ENCODE measurements around the gene TMTC2. TPM values are rescaled to one million over a fixed set of nuclear protein-coding genes. Genes with fewer than 3 reads are reported as not detected.
A peak's percentile ranks its signal among the peaks of the same experiment; 100 is the strongest.
"Not testable (repeated sequence)": the region's sequence is repeated elsewhere in the genome, so short reads cannot be mapped to it uniquely, and the experiment has no call there.

The TMTC2 gene
- total RNA-seq, 1 experiment from 2014 or later = 0.58 TPM

GRCh38 chr12:82765971-82766705 is 79.4 kb downstream of the TMTC2 start:
- DNase-seq (ENCODE audit: low spot score) = no peak

GRCh38 chr12:82774666-82775065 is 88.0 kb downstream of the TMTC2 start:
- in situ Hi-C loops (cut with HindIII; ENCODE audit: low sequenced_read_pairs) = no loop called here
- no peak for DNase-seq (ENCODE audit: low spot score)

More at GRCh38 chr12:82765971-82766705, 79.4 kb downstream of the TMTC2 start:
- in situ Hi-C loops (cut with HindIII; ENCODE audit: low sequenced_read_pairs) = no loop called here

DNA sequence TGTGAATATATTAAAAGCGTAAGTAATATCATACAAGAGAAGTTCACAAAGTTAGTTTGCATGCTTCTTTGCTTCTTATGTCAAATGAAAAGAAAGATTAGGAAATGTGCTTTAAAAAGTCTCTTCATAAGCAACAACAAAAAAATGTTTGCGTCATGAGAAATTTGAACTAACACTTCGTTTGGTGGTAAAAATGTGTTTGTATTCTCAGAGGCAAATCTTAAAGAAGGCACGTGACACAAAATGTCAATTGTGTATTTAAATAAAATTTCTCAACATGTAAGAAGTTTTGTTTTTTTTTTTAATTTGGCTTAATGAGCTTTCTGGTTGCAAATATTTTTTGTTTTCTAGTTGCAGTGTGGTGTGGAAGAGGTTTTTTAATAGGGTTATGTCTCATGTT is 93.8 kb downstream of the TMTC2 start:
- DNase-seq (ENCODE audit: low spot score) = no peak
- in situ Hi-C loops (cut with HindIII; ENCODE audit: low sequenced_read_pairs) = no loop called here

DNA sequence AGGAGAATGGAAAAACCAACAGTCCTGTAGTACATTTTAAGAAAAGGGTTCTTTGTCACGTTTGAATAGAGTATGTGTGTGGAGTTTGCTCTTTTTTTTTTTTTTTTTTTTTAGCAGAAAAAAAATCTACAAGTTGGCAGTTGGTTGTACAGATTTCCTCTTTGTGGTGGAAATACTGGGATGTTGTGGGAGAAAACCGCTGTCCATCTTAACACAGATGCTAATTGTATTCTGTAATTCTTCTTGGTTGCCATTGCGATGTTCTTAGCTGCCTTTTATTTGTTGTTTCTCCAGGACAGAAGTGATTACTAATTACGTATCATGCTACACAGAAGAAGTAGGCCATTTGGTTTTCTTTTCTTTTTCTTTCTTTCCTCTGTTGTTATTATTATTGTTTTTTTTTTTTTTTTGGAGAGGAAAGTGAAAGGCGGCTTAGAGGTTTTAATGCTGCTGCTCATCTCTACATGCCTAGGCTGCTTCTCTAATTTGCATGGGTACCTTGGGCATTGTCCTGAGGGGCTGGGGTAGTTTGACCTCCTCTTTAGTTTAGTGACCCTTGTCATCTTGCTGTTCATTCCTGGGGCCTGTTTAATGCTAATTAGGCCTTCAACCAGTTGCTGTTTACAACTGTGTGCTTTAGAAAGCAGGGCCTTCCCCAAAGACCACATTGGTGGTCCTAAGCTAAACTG is 94.7 kb downstream of the TMTC2 start:
- no peak for DNase-seq (ENCODE audit: low spot score)
- in situ Hi-C loops (cut with HindIII; ENCODE audit: low sequenced_read_pairs) = no loop called here

DNA sequence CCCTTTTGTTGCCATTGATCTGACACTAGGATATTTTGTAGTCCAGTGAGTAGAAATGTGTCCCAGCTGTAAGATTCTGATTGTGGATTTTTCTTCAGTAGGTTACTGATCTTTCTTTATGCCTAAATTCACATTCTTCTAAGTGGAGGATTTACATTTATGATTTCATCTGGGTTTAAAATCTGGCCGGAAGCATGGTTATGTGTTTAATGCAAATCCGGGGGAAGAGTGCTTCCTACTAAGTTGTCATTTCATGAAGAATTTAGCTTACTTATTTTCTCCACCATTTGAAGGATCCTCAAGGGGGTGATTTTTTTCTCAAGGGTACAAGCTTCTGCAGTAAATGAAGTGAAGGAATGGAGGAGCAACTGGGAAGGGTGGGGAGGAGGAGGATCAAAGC is 96.7 kb downstream of the TMTC2 start:
- in situ Hi-C loops (cut with HindIII; ENCODE audit: low sequenced_read_pairs) = no loop called here
- DNase-seq (ENCODE audit: low spot score) = no peak

DNA sequence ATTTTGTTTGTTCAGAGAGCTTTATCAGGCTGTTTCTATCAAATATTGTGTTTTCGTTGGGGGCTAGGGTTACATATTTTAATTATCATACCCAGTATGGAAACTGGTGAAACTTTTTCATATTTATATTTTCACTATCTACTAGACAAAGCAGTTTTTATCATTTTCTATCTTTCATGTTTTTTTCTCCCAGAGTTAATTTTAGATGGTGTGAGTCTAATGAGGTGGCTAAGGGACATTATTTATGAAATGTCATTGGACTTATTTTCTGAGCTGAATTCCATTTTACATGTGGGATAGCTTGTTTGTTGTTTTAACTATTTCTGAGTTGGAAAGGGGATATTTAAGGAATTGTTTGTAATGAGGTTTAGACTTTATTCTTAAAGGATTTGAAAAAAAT is 100.3 kb downstream of the TMTC2 start:
- in situ Hi-C loops (cut with HindIII; ENCODE audit: low sequenced_read_pairs) = no loop called here

GRCh38 chr12:82788594-82788993 is 101.9 kb downstream of the TMTC2 start:
- in situ Hi-C loops (cut with HindIII; ENCODE audit: low sequenced_read_pairs) = no loop called here
- no peak for DNase-seq (ENCODE audit: low spot score)

More for the DNA sequence above, 100.3 kb downstream of the TMTC2 start:
- no peak for DNase-seq (ENCODE audit: low spot score)

DNA sequence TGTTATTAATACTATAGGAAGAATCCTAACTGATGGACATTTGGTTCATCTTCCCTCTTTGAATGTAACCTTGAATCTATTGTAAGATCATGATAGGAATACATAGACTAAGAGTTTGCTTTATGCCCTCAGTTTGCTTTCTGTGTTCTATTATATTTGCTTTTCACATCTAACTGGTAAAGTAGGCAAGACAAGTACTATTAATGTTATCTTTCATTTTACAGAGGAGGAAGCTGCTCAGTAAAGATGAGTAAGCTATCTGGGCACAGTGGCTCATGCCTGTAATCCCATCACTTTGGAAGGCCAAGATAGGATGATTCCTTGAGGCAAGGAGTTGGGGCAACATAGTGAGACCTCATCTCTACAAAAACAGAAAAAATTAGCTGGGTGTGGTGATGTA is 103.0 kb downstream of the TMTC2 start:
- DNase-seq (ENCODE audit: low spot score) = no peak
- in situ Hi-C loops (cut with HindIII; ENCODE audit: low sequenced_read_pairs) = no loop called here

DNA sequence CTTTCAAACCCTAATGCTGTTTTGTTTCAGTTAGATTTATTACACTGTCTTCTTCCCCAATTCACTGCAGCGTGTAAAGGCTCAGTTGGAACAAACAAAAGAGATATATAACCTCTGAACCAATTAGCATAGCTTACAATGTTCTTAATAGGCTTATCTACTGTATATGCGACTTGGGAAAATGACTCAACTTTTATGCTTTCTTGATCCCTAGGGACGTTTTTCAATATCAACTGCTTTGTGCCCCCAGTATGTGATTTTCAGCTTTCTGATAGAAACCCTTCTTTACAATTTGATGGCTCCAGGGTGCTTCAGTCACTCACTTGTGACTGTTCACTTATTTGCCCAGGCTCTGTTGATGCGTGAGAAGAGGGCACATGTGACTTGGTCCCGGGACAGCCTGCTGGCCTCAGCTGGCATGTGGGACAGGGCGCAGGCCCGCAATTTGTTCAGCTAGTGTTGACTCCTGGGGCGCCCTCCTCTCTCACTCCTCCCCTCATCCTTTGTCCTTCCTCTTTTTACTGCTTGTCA is 107.1 kb downstream of the TMTC2 start:
- DNase-seq (ENCODE audit: low spot score) = no peak
- in situ Hi-C loops (cut with HindIII; ENCODE audit: low sequenced_read_pairs) = no loop called here

GRCh38 chr12:82797480-82797879 is 110.8 kb downstream of the TMTC2 start:
- no peak for DNase-seq (ENCODE audit: low spot score)
- in situ Hi-C loops (cut with HindIII; ENCODE audit: low sequenced_read_pairs) = no loop called here

- no peak for DNase-seq (ENCODE audit: low spot score)
- in situ Hi-C loops (cut with HindIII; ENCODE audit: low sequenced_read_pairs) = no loop called here
Measured at GRCh38 chr12:82800185-82800584, 113.5 kb downstream of the TMTC2 start.

- in situ Hi-C loops (cut with HindIII; ENCODE audit: low sequenced_read_pairs) = no loop called here
Measured at GRCh38 chr12:82801951-82802610, 115.4 kb downstream of the TMTC2 start.

DNA sequence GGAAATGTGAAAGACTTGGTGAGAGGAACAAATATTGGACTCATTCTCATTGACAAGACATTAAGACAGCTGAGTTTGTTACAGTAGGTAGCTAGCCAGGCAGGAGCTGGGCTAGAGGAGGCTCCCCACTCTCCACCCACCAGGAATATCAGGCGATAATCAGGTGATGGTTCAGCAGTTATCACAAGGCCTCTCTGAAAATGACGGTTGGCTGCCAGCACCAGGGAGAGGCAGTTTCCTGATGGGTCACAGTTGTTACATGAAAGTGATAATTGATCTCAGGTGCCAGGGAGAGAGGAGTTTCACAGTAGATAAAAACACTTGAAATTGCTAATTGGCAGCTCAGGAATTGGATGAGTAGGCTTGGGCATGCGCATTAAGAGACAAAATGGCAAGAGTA is 116.5 kb downstream of the TMTC2 start:
- DNase-seq (ENCODE audit: low spot score) = no peak
- in situ Hi-C loops (cut with HindIII; ENCODE audit: low sequenced_read_pairs) = no loop called here

More at GRCh38 chr12:82801951-82802610, 115.4 kb downstream of the TMTC2 start:
- DNase-seq (ENCODE audit: low spot score) = no peak

DNA sequence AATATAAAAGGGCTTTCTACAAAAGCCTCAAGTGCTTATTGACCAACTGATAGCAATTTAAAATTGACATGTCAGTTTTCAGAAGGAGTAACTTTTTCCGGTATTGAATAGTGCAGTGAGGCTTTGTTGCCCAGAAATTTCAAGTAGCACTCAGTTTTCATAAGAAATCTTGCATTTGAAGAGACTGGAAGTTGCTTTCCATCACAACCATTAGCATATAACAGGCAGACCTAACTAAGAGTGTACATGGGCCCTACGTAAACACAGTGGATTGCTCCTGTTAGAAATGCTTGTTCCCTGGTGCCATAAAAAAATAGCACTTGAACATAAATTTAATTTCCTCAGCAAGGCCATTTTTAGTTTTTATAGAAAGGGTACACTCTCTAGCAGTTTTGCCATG is 117.9 kb downstream of the TMTC2 start:
- in situ Hi-C loops (cut with HindIII; ENCODE audit: low sequenced_read_pairs) = no loop called here
- no peak for DNase-seq (ENCODE audit: low spot score)

DNA sequence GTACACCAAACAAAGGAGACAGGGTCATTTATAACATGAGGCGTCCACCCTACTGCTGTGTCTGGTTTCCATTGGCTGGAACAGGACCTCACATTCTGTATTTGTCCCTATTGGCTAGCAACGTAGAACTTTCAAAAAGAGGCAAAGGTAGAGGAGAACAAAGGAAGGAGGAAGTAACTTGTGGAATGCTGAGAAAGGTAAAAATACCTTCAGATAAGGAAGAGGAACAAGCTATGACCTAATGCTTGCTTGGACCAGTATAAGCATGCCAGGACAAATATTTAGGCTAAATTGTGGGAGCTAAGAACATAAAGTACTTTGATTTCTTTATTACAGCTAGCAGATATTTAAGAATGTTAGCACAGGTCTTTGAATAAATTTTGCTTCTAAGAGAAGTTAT is 118.3 kb downstream of the TMTC2 start:
- in situ Hi-C loops (cut with HindIII; ENCODE audit: low sequenced_read_pairs); DNase-seq (ENCODE audit: low spot score): not testable (repeated sequence)

GRCh38 chr12:82805812-82806497 is 119.2 kb downstream of the TMTC2 start:
- in situ Hi-C loops (cut with HindIII; ENCODE audit: low sequenced_read_pairs) = no loop called here
- DNase-seq (ENCODE audit: low spot score) = no peak

DNA sequence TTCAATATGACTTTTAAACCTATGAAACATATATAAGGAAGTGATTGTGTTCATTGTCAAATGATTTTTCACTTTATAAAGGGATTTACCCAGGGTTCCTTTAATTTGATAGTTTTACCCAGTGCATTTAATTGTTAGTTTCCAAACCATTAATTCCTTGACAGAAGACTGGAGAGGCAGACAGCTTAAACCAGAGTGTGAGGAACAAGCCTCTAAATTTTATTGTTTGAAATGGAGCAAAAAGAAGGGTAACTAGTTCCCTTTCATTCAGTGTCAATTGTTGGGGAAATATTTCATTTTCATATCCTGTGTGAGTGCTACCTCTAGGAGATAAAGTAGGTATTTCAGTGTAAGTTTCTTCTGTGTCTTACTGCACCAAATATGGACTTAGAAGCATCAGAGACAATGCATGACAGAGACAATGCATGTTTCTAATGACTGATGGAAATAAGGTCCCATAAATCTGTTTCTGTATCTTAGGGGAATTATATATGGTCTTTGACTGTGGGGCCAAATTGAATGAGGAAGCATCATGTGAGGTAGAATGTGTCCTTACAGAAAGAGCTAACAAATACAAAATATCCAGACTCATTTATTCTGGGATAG is 120.5 kb downstream of the TMTC2 start:
- no peak for DNase-seq (ENCODE audit: low spot score)
- in situ Hi-C loops (cut with HindIII; ENCODE audit: low sequenced_read_pairs) = no loop called here

DNA sequence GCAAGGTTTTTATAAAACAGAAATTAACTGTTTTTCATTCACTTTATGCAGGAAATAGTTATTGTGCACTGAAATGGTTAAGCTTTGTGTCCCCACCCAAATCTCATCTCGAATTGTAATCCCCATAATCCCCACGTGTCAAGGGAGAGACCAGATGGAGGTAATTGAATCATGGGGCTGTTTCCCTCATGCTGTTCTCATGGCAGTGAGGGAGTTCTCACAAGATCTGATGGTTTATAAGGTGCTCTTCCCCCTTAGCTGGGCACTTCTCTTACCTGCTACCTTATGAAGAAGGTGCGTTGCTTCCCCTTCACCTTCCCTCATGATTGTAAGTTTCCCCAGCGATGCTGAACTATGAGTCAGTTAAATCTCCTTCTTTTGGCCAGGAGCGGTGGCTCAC is 123.9 kb downstream of the TMTC2 start:
- DNase-seq (ENCODE audit: low spot score) = no peak
- in situ Hi-C loops (cut with HindIII; ENCODE audit: low sequenced_read_pairs) = no loop called here

DNA sequence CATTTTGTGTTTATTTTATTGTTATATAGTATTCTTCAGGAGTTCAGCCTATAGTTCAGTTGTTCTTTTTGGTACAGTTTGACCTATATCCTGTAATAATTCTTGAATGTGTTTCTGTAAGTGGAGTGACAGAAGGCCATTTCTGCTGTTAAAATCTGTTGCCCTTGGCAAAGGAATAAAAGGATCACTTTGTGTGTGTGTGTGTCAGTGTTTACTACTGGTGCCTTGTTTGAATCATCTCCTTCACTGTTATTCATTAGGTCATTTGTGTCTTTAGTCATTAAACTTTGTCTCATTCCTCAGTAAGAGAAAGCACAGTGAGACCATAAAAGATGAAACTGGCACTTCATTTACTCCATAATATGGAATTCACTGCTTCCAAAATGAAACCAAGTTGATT is 130.7 kb downstream of the TMTC2 start:
- in situ Hi-C loops (cut with HindIII; ENCODE audit: low sequenced_read_pairs) = no loop called here
- DNase-seq (ENCODE audit: low spot score) = peak; percentile 89
